DMS153 treated with DMSO at 0.1 percent for 48 hours (cell line): Measurements from ENCODE around the gene HCN4.

Experiments used
- DNase-seq: peaks from one replicate; lab custom pipeline; 2025; ENCODE audit not compliant: unreplicated experiment; lab: John Stamatoyannopoulos, UW

Gene HCN4

GRCh38 chr15:73298522-73299245 lies 70.1 kb downstream of the HCN4 start:
- no peak for DNase-seq

- DNase-seq = no peak
Observed at GRCh38 chr15:73296609-73297353, 72.0 kb downstream of the HCN4 start.

- DNase-seq = no peak
Observed at GRCh38 chr15:73295630-73296286, 73.0 kb downstream of the HCN4 start.

- no peak for DNase-seq
Observed at GRCh38 chr15:73293773-73294172, 75.0 kb downstream of the HCN4 start.

GRCh38 chr15:73291441-73291840 lies 77.3 kb downstream of the HCN4 start:
- DNase-seq = no peak

GRCh38 chr15:73287019-73287418 lies 81.7 kb downstream of the HCN4 start:
- no peak for DNase-seq

GRCh38 chr15:73286311-73286710 lies 82.4 kb downstream of the HCN4 start:
- DNase-seq = no peak

GRCh38 chr15:73284090-73284716 lies 84.6 kb downstream of the HCN4 start:
- no peak for DNase-seq

- no peak for DNase-seq
Observed at GRCh38 chr15:73283366-73283962, 85.3 kb downstream of the HCN4 start.

- DNase-seq = no peak
Observed at GRCh38 chr15:73282567-73283365, 86.0 kb downstream of the HCN4 start.

- no peak for DNase-seq
Observed at GRCh38 chr15:73275862-73276261, 92.9 kb downstream of the HCN4 start.

- DNase-seq = no peak
Observed at GRCh38 chr15:73273181-73274002, 95.4 kb downstream of the HCN4 start.

- DNase-seq = no peak
Observed at GRCh38 chr15:73270366-73271097, 98.2 kb downstream of the HCN4 start.
